ENCODE measurements around the gene TASOR. TPM values are rescaled to one million over a fixed set of nuclear protein-coding genes. Genes with fewer than 3 reads are reported as not detected.

TASOR gene
- total RNA-seq, 1 experiment from 2014 or later, result 75.5 TPM

DNA sequence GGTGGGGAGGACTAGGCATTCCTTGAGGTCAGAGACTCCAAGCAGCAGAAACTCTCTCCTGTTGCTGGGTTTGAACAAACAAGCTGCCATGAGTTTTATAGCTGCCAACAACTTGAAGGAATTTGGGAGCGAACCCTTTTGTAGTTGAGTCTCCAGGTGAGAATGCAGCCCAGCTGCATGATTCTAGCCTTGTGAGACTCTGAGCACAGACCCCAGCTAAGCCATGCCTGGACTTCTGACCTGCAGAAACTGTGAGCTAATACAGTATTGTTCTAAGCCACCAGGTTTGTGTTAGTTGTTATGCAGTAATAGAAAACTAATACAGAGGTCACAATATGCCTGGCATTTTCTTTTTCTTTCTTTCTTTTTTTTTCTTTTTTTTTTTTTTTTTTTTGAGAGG lies 6.2 kb upstream of the TASOR start:
- DNase-seq (ENCODE audit: extremely low read depth, low read depth), result no peak

DNA sequence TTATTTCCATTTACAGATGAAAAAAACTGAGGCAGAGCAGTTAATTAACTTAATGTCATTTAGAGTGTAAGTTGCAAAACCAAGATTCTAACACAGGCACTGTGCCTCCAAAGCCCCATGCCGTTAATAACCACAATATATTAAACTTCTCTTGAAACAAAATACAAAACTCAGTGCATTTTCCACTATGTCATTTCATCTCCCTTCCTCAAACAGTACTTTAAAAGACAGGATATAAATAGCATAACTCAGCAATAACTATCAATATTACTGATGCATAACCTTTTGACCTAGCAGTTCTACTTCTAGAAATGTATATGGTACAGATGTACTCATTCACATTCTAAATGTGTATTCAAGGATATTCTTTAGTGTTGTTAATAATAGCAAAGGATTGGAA lies 5.1 kb upstream of the TASOR start:
- DNase-seq (ENCODE audit: extremely low read depth, low read depth), result no peak

DNA sequence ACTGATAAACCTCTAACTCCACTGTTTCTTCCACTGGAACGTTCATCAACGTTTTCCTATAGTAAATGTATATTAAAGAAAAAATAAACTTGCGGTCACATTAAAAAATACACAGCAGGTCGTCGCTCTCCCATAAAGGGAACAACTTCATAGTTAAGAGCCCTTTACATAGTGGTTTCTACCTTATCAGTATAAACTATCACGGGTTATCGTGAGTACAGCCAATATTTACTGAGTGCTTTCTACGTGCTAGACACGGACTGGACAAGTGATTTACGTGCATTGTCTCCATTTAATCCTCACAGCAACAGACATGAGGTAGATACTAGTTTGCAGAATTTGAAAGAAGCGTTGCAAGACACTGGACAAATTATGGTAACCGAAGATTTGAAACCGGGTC lies 964 bp upstream of the TASOR start:
- no peak for DNase-seq (ENCODE audit: extremely low read depth, low read depth)

DNA sequence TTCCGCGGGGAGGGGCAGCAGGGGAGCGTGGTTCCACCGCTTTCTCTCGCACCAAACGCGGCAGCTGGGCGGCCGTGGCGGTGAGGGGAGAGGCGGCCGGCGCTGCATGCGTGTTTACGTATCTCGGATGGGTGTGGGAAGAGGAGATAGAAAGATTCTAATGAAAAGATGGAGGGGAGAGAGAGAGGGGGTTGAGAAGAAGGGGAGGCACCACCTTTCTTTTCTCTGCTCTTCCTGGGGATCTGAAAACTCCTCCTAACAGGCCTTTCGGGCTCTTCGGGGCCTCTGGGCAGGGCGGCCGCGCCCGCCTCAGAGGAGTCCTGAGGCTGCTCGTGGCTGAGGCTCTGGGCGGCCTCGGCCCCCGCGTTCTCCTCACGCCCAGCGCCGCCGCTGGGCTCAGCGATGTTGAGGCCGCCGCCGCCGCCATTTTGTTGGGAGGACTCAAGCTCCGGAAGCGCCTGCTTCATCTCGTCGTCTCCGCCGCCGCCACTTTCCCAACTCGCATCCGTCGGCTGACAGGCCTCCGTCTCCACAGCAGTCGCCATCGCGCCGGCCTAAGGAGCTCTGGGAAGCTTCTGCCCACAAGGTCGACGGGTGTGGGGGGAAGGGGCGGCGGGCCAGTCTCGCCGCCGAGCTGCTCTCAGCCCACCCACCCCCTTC lies 473 bp downstream of the TASOR start:
- DNase-seq (ENCODE audit: extremely low read depth, low read depth), result peak; percentile 39

DNA sequence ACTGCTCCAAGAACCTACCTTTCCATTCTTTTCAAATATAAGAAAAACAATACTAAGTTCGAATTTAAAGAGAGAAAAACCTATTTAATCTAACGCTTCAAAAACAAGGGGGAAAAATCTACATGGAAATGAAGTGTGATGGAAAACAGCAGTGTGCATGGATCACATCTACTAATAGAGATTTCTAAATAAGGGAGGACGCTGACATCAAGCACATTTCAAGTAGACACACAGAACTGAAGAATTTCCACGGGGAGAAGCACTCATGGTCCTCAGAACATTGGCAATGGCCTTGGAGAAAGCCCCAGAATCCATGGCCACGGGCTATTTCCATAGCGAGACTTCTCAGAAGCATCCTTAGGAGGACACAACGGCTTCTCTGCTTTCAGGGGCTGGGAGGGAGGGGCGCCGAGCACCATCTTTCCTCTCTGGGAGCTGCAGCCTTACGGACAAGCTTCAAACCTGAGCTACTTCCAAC lies 1.0 kb downstream of the TASOR start:
- DNase-seq (ENCODE audit: extremely low read depth, low read depth), result no peak

DNA sequence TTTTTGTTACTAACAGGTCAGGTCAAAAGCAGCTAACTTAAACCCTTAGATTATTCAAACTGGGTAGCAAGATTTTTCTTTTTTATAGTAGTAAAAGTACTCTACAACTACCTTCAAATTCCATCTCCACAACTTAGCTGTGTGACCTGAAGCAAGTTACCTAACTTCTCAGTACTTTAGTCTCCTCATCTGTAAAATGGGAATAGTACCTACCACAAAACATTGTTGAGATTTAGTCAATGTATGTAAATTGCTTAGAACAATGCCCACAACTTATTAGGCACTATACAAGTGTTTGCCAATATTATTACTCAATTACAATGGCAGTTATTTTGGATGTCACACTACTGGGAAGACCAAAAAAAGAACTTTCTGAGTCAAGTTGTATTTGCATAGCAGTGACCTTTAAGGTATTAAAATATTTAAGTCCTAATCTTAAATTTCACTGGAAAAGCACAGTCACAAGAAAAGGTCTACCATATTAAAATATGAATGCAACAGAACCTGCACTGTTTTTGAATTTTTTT lies 2.9 kb downstream of the TASOR start:
- no peak for DNase-seq (ENCODE audit: extremely low read depth, low read depth)

DNA sequence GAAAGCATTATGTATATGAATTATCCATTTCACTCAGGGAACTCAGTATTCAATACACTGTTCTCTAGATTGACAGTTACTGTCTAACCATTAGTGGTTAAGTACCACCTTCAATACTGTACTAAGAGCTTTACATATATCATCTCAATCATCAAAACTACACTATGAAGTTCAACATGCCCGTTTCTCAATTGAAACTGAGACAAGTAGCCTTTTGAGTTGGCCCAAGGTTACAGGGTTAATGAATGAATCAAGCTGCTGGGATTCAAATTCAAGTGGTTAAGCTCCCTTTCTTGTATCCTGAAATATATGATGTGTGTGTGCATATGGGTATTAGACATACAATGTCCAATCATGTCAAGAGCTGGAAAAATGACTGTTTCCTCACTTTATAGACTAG lies 5.8 kb downstream of the TASOR start:
- no peak for DNase-seq (ENCODE audit: extremely low read depth, low read depth)

DNA sequence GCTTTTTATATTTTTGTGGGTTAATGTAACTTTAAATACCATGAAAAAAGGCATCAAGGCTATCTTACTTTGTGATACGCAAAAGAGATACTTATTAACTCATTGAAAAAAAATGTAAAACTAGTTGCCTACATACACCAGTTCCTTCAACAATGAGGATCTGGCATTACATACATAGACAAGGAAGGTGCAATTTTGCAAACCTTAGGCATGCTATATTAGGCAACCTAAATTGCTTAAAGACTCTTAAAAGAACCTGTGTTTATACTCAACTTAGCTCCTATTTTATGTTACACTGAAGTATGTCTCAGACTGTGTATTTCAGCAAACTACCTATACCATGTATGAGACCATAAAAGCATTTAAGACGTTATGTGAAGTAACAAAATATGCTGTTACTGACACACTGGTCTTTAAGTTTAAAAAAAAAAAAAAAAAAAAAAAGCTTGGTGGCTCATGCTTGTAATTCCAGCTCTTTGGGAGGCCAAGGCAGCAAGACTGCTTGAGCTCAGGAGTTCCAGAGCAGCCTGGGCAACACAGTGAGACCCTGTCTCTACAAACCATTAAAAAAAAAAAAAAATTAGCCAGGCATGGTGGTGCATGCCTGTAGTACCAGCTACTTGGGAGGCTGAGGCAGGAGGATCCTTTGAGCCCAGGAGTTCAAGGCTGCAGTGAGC lies 9.1 kb downstream of the TASOR start:
- no peak for DNase-seq (ENCODE audit: extremely low read depth, low read depth)

DNA sequence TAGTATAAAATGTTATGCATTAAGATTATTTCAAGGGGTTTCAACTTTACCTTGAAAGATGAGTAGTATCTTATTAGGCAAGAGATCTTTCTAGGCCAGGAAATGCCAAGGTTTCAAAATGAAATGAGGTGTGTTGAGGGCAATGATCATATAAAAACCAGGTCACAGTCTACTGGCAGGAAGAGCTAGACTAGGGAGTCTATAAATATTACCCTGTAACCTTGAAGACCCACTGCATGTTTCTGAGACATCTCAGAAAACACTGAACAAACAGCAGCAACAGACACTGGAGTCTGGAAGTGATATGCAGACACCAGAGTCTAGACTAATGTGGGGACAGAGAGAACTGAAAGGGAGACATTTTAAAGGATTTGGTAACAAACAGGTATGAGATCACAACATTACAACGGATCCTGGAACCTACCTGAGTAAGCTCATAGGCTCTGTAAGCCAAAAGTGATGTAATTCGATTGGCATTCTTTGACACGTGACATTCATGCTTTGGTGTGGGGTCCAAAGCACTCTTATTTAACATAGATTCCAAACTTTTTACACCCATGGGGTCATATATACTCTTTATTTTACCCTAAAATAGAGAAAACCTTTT lies 15.0 kb downstream of the TASOR start:
- DNase-seq (ENCODE audit: extremely low read depth, low read depth), result no peak

DNA sequence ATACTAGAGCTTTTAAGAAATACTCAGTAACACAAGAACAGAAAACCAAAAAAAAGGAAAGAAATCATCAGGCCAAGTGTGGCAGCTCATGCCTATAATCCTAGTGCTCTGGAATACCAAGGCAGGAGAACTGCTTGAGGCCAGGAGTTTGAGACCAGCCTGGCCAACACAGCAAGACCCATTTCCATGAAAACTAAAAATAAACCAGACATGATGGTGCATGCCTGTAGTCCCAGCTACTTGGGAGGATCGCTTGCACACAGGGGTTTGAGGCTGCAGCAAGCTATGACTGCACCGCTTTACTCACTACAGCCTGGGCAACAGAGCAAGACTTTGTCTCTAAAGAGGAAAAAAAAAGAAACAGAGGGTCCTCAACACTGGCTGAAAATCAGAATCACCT lies 18.2 kb downstream of the TASOR start:
- DNase-seq (ENCODE audit: extremely low read depth, low read depth), result no peak

DNA sequence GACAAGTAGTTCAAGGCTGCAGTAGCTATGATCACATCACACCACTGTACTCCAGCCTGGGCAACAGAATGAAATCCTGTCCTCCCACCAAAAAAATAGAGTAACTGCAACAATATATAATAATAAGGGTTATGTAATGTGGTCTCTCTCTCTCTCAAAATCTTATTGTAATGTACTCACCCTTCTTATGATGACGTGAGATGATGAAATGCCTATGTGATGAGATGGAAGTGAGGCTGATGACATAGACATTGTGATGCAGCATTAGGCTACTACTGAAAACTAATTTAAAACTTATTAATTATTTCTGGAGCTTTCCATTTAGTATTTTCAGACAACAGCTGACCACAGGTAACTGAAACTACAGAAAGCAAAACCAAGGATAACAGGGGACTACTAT lies 27.4 kb downstream of the TASOR start:
- no peak for DNase-seq (ENCODE audit: extremely low read depth, low read depth)

DNA sequence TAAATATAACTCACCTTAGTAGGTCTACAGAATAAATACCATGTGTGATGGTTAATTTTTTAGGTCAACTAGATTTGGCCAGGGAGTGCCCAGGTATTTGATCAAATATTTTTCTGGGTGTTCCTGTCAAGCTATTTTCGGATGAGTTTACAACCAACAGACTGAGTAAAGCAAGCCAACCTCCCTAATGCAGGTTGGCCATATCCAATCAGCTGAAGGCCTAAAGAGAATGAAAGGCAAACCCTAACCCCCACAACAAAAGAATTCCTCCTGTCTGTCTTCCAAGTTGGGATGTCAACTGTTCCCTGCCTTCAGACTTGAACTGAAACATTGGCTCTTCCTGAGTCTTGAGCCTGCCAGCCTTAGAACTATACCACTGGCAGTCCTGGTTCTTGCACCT lies 28.6 kb downstream of the TASOR start:
- DNase-seq (ENCODE audit: extremely low read depth, low read depth), result no peak

DNA sequence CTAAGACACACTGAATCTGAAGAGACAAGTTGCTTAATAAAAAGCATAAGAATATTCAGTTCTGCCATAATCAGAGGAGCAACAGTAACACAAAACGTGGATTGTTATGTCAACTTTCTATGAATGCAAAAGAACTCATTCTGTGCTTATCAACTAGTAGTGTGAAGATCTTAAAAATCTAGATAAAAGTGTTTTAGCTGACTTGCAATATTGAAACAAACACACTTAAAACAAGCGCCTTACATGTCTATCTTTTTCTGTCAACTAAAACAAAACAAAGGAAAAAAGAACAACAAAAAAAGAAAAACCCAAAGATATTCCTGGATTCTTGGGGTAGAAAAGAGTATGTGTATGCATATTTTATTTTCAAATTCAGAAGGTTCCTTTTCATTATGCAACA lies 37.7 kb downstream of the TASOR start:
- no peak for DNase-seq (ENCODE audit: extremely low read depth, low read depth)

DNA sequence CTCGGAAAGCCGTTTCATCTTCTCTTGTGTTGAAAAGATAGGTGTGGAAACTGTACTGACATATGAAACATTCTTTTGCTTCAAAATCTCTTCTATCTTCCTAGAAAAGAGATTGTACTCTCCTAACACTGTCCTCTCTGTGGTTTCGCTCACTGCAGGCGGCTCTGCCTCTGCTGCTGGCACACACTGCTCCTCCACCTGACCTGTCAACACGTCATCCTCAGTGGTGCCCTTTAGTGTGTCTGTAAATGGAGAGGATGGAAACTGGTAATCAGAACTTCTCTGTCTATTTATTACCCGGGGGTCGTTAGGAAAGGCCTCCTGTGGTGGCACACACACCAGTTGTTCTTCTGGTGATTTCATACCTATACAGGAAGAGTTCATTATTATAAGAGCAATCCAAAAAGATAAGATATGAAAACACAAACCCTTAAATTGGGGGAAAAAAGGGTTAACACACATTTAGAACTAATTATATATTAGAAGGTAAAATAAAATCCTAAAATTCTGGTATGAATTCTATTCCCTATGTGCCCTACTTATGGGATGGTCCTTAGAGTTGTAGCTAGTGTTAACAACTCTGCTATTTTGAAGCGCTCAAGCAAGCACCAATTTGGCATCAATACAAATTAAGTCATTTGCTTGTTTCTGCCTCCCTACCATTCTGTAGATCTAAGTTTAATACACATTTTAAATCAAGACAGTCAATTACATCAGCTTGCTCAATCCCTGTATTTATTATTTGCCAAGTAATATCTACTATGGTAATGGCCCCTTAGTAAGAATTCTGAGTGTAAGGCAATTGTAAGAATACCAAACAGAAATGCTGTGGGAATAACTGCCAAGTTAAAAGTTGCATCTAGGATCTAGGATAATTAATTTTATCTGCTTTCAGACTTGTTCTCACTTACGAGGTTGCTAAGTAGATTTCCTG lies 49.2 kb downstream of the TASOR start:
- DNase-seq (ENCODE audit: extremely low read depth, low read depth), result no peak

Other genes with a start within 250 kb of the TASOR start
- 0.14 and 0.47 TPM in 2 replicates for gene ERC2, start 214.8 kb downstream of the TASOR start, total RNA-seq (2014; rRNA removed; shearing (Covaris generic))
- gene CCDC66, start 126.1 kb downstream of the TASOR start, total RNA-seq (2014; rRNA removed; shearing (Covaris generic)), result 23.0 and 25.5 TPM in 2 replicates
- 1.1 and 1.8 TPM in 2 replicates for gene ARHGEF3, start 118.7 kb upstream of the TASOR start, total RNA-seq (2014; rRNA removed; shearing (Covaris generic))

Measured in NCI-H460 (cell line).